Motor neuron (in vitro differentiated cells): Measurements from ENCODE around the gene ROPN1B. TPM values are rescaled to one million over a fixed set of nuclear protein-coding genes. Genes with fewer than 3 reads are reported as not detected.

Experiments
- ATAC-seq, 8 experiments: fragments of 200-7000 bp; cut with Tn5 transposase; replicated peaks in 6 of 8; 2 replicates each; pipeline ENCODE4 v1.8.0; 2021; ENCODE audit warnings: mild to moderate bottlenecking in 8 of 8, moderate library complexity in 8 of 8
- H3K27ac ChIP-seq, 2 donors: fragments of 250-450 bp; sonication (Bioruptor Pico); 2 replicates each; pipeline ENCODE4 v1.9.0; 2021; ENCODE audit warnings: antibody characterized with exemption in 2 of 2, mild to moderate bottlenecking in 2 of 2, moderate library complexity in 1 of 2
- H3K4me1 ChIP-seq, 2 donors: fragments of 250-450 bp; sonication (Bioruptor Pico); replicated peaks in 1 of 2; 2 replicates each; pipeline ENCODE4 v1.6.1; 2021; ENCODE audit warnings: antibody characterized with exemption in 2 of 2, mild to moderate bottlenecking in 2 of 2, moderate library complexity in 1 of 2
- H3K4me3 ChIP-seq, 5 donors: fragments of 250-450 bp; sonication (Bioruptor Pico); 2 replicates each; pipeline ENCODE4 v1.9.0; 2021; ENCODE audit warnings: antibody characterized with exemption in 5 of 5, mild to moderate bottlenecking in 5 of 5, moderate library complexity in 4 of 5
- WGBS, 10 experiments: fragments of 450-650 bp; shearing (Covaris generic); methylation state at CpG; one replicate each; pipeline ENCODE4 v1.0.0; 2022; 5-methylcytosine and 5-hydroxymethylcytosine counted together
- in situ Hi-C, 9 experiments: fragments of 400-800 bp; cut with MboI; loops; one replicate each; pipeline ENCODE4 v1.15.0; 2021; ENCODE audit warnings: low sequenced_read_pairs in 9 of 9, low pct_unique_long_range_greater_than_20kb in 2 of 9; ENCODE audit not compliant: unreplicated experiment in 9 of 9
- total RNA-seq, 8 experiments: library from RNA; unstranded; fragments of 300-600 nt; gene quantifications; 2 replicates each; pipeline versions ENCODE4 v1.2.3 to v1.2.4, GENCODE V29; 2022

Gene ROPN1B
- total RNA-seq, 8 experiments from 2014 or later = 0.25 to 2.8 (median 0.98) TPM; not detected in 1

- WGBS, 10 experiments = 33 to 100% (median 80%) methylated on average over 1 of the region's 4 CpGs; no CpG with 5 or more reads in 7 of the 10 experiments
- no peak for ATAC-seq
Measured at GRCh38 chr3:126028096-126028495, 59.1 kb downstream of the ROPN1B start.

GRCh38 chr3:126029241-126029640, 60.3 kb downstream of the ROPN1B start:
- in situ Hi-C loops = no loop called here
- Histone ChIP-seq H3K4me3 (no peak overlapping the region), H3K27ac (no peak overlapping the region), H3K4me1 (no peaks in the 10 kb centered on the region)
- ATAC-seq = no peak

More at GRCh38 chr3:126028096-126028495, 59.1 kb downstream of the ROPN1B start:
- H3K27ac ChIP-seq = no peak overlapping the region
- no peaks in the 10 kb centered on the region for H3K4me1 ChIP-seq
- H3K4me3 ChIP-seq = no peak overlapping the region
- in situ Hi-C loops = no loop called here

- H3K4me1 ChIP-seq = no peaks in the 10 kb centered on the region
- in situ Hi-C loops = no loop called here
- no peak overlapping the region for H3K27ac ChIP-seq
- WGBS, 10 experiments = 13 to 100% (median 69%) methylated on average over 1 of the region's 1 CpG; no CpG with 5 or more reads in 4 of the 10 experiments
- no peak for ATAC-seq
- no peak overlapping the region for H3K4me3 ChIP-seq
Measured at GRCh38 chr3:126030455-126030854, 61.5 kb downstream of the ROPN1B start.

- H3K4me3 ChIP-seq = no peak overlapping the region
- in situ Hi-C loops = no loop called here
- ATAC-seq = peak in 1 of 8 experiments; percentile 30
- WGBS, 10 experiments = 42 to 100% (median 81%) methylated on average over 1 to 8 of the region's 9 CpGs; no CpG with 5 or more reads in 3 of the 10 experiments
- H3K4me1 ChIP-seq = no peaks in the 10 kb centered on the region
- H3K27ac ChIP-seq = no peak overlapping the region
Measured at GRCh38 chr3:126031981-126032471, 63.0 kb downstream of the ROPN1B start.

Other genes starting within 250 kb of the ROPN1B start
- 10 to 100 TPM; 23.8 to 54.5 (median 30.3) TPM for gene SLC41A3, start 114.9 kb downstream of the ROPN1B start, total RNA-seq
- gene ALDH1L1, start 211.4 kb downstream of the ROPN1B start, total RNA-seq = 1 to 10 TPM in 3 of 8 experiments, under 1 TPM in 5; 0.27 to 7.8 (median 0.75) TPM